Measurements from ENCODE around the gene SOAT2. TPM values are rescaled to one million over a fixed set of nuclear protein-coding genes. Genes with fewer than 3 reads are reported as not detected.

SOAT2 gene
- total RNA-seq, 2 donors from 2014 or later, result 0.12 TPM; not detected in 1

DNA sequence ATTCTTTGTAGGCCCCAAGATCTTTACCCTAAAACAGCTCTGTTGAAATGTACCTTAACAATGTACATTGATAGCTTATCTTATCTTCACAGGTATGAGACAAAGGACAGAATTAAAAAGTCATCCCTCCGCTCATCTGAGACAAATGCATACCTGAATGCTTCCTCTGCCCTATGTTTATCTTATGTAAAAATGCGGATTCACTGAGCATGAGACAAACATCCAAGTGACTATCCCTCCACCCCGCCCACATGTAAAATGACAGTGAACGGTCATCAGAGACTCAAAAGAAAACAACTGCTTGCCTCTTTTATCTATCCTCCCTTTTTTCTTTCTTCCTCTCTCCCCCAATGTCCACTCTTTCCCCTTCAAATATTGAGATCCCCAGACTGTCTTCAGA, 40.1 kb downstream of the SOAT2 start:
- intact Hi-C loops (cut with DNase I), result no loop called here
- Histone ChIP-seq H3K36me3 (no peaks in the 10 kb centered on the region), H3K4me3 (no peak overlapping the region), H3K27me3 (no peaks in the 10 kb centered on the region), H3K9me3 (no peaks in the 10 kb centered on the region), H3K9ac (ENCODE audit: low read depth in 2 of 2, low read length in 2 of 2) (no peak overlapping the region), H3K27ac (no peak overlapping the region), H3K4me1 (no peaks in the 10 kb centered on the region)
- TF ChIP-seq, protein P1, sequence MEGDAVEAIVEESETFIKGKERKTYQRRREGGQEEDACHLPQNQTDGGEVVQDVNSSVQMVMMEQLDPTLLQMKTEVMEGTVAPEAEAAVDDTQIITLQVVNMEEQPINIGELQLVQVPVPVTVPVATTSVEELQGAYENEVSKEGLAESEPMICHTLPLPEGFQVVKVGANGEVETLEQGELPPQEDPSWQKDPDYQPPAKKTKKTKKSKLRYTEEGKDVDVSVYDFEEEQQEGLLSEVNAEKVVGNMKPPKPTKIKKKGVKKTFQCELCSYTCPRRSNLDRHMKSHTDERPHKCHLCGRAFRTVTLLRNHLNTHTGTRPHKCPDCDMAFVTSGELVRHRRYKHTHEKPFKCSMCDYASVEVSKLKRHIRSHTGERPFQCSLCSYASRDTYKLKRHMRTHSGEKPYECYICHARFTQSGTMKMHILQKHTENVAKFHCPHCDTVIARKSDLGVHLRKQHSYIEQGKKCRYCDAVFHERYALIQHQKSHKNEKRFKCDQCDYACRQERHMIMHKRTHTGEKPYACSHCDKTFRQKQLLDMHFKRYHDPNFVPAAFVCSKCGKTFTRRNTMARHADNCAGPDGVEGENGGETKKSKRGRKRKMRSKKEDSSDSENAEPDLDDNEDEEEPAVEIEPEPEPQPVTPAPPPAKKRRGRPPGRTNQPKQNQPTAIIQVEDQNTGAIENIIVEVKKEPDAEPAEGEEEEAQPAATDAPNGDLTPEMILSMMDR (IDR thresholded peaks at IDR 0.05), result no peak
- DNase-seq, result no peak

DNA sequence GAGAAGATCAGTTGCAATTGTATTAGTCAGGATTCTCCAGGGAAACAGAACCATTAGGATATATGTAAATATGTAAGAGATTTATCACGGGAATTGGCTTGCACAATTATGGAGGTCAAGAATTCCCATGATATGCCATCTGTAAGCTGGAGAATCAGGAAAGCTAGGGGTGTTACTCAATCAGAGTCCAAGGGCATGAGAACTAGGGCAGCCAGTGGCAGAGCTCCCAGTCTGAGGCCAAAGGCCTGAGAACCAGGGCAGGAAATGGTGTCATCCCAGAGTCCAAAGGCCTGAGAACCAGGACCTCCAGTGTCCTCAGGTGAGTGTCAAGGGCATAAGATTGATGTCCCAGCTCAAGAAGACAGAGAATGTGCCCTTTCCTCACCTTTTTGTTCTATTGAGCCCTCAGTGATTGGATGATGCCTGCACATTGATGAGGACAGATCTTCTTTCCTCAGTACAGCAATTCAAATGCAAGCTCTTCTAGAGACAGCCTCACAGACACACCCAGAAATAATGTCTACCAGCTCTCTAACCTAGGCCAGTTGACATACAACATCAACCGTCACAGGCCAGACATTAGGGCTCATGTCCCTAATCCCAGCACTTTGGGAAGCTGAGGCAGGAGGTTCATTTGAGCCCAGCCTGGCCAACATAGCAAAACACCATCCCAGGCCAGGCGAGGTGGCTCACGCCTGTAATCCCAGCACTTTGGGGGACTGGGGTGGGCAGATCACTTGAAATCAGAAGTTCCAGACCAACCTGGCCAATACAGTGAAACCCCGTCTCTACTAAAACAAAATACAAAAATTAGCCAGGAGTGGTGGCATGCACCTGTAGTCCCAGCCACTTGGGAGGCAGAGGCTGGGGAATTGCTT, 42.3 kb downstream of the SOAT2 start:
- H3K9ac ChIP-seq (ENCODE audit: low read depth in 2 of 2, low read length in 2 of 2), result no peak overlapping the region
- no peaks in the 10 kb centered on the region for H3K27me3 ChIP-seq
- no peaks in the 10 kb centered on the region for H3K9me3 ChIP-seq
- TF ChIP-seq, protein P1 (IDR thresholded peaks at IDR 0.05), result no peak
- no peak overlapping the region for H3K4me3 ChIP-seq
- H3K36me3 ChIP-seq, result no peaks in the 10 kb centered on the region
- no peaks in the 10 kb centered on the region for H3K4me1 ChIP-seq
- intact Hi-C loops (cut with DNase I), result no loop called here
- H3K27ac ChIP-seq, result no peak overlapping the region
- no peak for DNase-seq

DNA sequence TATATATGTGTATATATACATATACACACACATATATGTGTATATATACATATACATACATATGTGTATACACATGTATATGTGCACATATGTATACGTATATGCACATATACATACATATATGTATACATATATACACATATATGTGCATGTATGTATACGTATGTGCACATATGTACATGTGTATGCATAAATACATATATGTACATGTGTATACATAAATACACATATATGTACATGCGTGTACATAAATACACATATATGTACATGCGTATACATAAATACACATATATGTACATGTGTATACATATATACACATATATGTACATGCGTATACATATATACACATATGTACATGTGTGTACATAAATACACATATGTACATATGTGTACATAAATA, 43.9 kb downstream of the SOAT2 start:
- Histone ChIP-seq H3K4me1 (no peaks in the 10 kb centered on the region), H3K4me3 (no peak overlapping the region), H3K36me3 (no peaks in the 10 kb centered on the region), H3K9ac (ENCODE audit: low read depth in 2 of 2, low read length in 2 of 2) (no peak overlapping the region), H3K27ac (no peak overlapping the region), H3K9me3 (no peaks in the 10 kb centered on the region), H3K27me3 (no peaks in the 10 kb centered on the region)
- TF ChIP-seq, protein P1 (IDR thresholded peaks at IDR 0.05), result no peak
- intact Hi-C loops (cut with DNase I), result no loop called here
- DNase-seq, result no peak

DNA sequence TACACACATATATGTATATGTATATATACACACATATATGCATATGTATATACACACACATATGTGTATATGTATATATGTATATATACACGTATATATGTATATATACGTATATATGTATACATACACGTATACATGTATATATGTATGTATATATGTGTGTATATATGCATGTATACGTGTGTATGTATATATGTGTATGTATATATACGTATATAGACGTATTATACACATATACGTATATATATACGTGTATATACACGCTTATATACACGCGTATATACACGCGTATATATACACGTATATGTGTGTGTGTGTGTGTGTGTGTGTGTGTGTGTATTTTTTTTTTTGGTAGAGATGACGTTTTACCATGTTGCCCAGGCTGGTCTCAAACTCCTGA, 44.4 kb downstream of the SOAT2 start:
- intact Hi-C loops (cut with DNase I), result no loop called here
- Histone ChIP-seq H3K4me1 (no peaks in the 10 kb centered on the region), H3K36me3 (no peaks in the 10 kb centered on the region), H3K27ac (no peak overlapping the region), H3K4me3 (no peak overlapping the region), H3K27me3 (no peaks in the 10 kb centered on the region), H3K9ac (ENCODE audit: low read depth in 2 of 2, low read length in 2 of 2) (no peak overlapping the region), H3K9me3 (no peaks in the 10 kb centered on the region)
- DNase-seq, result no peak
- TF ChIP-seq, protein P1 (IDR thresholded peaks at IDR 0.05), result no peak

DNA sequence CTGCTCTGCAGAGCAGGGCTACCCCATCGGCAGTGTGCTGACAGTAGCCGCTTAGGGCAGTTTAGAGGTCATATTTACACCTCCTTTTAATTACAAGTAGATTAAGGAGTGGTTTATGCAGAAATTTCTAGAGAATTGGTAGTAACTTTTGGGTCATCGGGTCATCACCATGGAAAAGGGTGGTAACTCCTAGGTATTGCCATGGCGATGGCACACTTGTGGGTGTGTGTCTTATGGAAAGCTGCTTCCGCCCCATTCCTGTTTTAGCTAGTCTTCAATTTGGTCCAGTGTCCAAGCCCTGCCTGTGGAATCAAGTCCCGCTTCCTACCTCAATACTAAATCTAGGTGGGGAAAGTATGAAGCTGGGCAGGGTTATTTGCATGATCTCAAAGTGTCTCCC, 47.8 kb downstream of the SOAT2 start:
- Histone ChIP-seq H3K4me3 (no peak overlapping the region), H3K9me3 (no peaks in the 10 kb centered on the region), H3K27me3 (no peaks in the 10 kb centered on the region), H3K4me1 (no peaks in the 10 kb centered on the region), H3K36me3 (no peaks in the 10 kb centered on the region), H3K27ac (no peak overlapping the region), H3K9ac (ENCODE audit: low read depth in 2 of 2, low read length in 2 of 2) (no peak overlapping the region)
- TF ChIP-seq, protein P1 (IDR thresholded peaks at IDR 0.05), result no peak
- no peak for DNase-seq
- intact Hi-C loops (cut with DNase I), result no loop called here
